GM23338 (cell line): ENCODE results near the gene STK11IP. TPM values are rescaled to one million over a fixed set of nuclear protein-coding genes. Genes with fewer than 3 reads are reported as not detected.

ENCODE experiments used
- ATAC-seq: fragments of 200-7000 bp; cut with Tn5 transposase; 3 replicates; pipeline ENCODE4 v1.9.1; 2020
- DNase-seq: peaks from one replicate; pipeline ENCODE4 v3.0.0-alpha.2; 2015; ENCODE audit warnings: low spot score
- H2AFZ ChIP-seq: fragments of 200-600 bp; sonication (generic); 2 replicates; pipeline ENCODE4 v1.8.0; 2016; ENCODE audit warnings: antibody characterized with exemption, mild to moderate bottlenecking, moderate library complexity
- H3F3A ChIP-seq: fragments of 200-600 bp; sonication (generic); replicated peaks from 2 replicates; pipeline ENCODE4 v1.8.0; 2017; ENCODE audit warnings: antibody characterized with exemption, mixed run types, low read depth
- H3K27ac ChIP-seq: fragments of 200-600 bp; sonication (generic); 2 replicates; pipeline ENCODE4 v1.6.1; 2016; ENCODE audit warnings: low read depth
- H3K27me3 ChIP-seq: fragments of 200-600 bp; sonication (generic); 2 replicates; pipeline ENCODE4 v1.8.0; 2016; ENCODE audit warnings: mild to moderate bottlenecking, mixed run types, moderate library complexity; ENCODE audit not compliant: insufficient read depth
- H3K36me3 ChIP-seq: fragments of 200-600 bp; sonication (generic); 2 replicates; pipeline ENCODE4 v1.8.0; 2016; ENCODE audit warnings: mild to moderate bottlenecking; ENCODE audit not compliant: insufficient read depth
- H3K4me1 ChIP-seq: fragments of 200-600 bp; sonication (generic); 2 replicates; pipeline ENCODE4 v1.8.0; 2016; ENCODE audit warnings: mild to moderate bottlenecking, moderate library complexity; ENCODE audit not compliant: insufficient read depth
- H3K4me2 ChIP-seq: fragments of 200-600 bp; sonication (generic); 2 replicates; pipeline ENCODE4 v1.7.1; 2017; ENCODE audit warnings: mixed run types
- H3K4me3 ChIP-seq: fragments of 200-600 bp; sonication (generic); 2 replicates; pipeline ENCODE4 v1.6.1; 2016; ENCODE audit warnings: mixed run types
- H3K79me2 ChIP-seq: fragments of 200-600 bp; sonication (generic); replicated peaks from 2 replicates; pipeline ENCODE4 v1.8.0; 2017; ENCODE audit warnings: mild to moderate bottlenecking; ENCODE audit not compliant: insufficient read depth
- H3K9me2 ChIP-seq: fragments of 200-600 bp; sonication (generic); 2 replicates; pipeline ENCODE4 v1.8.0; 2017; ENCODE audit not compliant: insufficient read depth
- H4K20me1 ChIP-seq: fragments of 200-600 bp; sonication (generic); replicated peaks from 2 replicates; pipeline ENCODE4 v1.8.0; 2017; ENCODE audit warnings: mild to moderate bottlenecking; ENCODE audit not compliant: insufficient read depth
- H3K27ac Mint-ChIP-seq: 2 replicates; pipeline ENCODE4 v1.8.0; 2020; ENCODE audit warnings: inconsistent platforms, mild to moderate bottlenecking, moderate library complexity, mixed read lengths
- H3K27me3 Mint-ChIP-seq: 3 replicates; pipeline ENCODE4 v1.8.0; 2022; ENCODE audit warnings: low read depth, mild to moderate bottlenecking, moderate library complexity, mixed read lengths, inconsistent platforms; ENCODE audit not compliant: insufficient read depth, poor library complexity
- H3K36me3 Mint-ChIP-seq: 3 replicates; pipeline ENCODE4 v1.8.0; 2021; ENCODE audit warnings: low read depth, mild to moderate bottlenecking, inconsistent platforms, moderate library complexity, mixed read lengths
- H3K4me1 Mint-ChIP-seq: 3 replicates; pipeline ENCODE4 v1.8.0; 2020; ENCODE audit warnings: mild to moderate bottlenecking, inconsistent platforms, mixed read lengths
- H3K4me3 Mint-ChIP-seq: 3 replicates; pipeline ENCODE4 v1.8.0; 2021; ENCODE audit warnings: moderate library complexity, mild to moderate bottlenecking, inconsistent platforms, mixed read lengths
- H3K9me3 Mint-ChIP-seq: 3 replicates; pipeline ENCODE4 v1.8.0; 2020; ENCODE audit warnings: moderate library complexity, mild to moderate bottlenecking, inconsistent platforms, mixed read lengths
- CTCF ChIP-seq, 2 experiments: fragments of 200-600 bp in 1 of 2; sonication (generic) in 1 of 2; conservative IDR thresholded peaks; 2 replicates each; pipeline versions ENCODE4 v1.5.1 to v1.6.1; 2016 to 2017; ENCODE audit warnings: antibody characterized with exemption in 2 of 2, low read depth in 2 of 2, mild to moderate bottlenecking in 2 of 2, moderate library complexity in 1 of 2
- EZH2 ChIP-seq: fragments of 200-600 bp; sonication (generic); IDR thresholded peaks from one replicate; pipeline ENCODE4 v1.8.0; 2017; ENCODE audit warnings: antibody characterized with exemption, mild to moderate bottlenecking, low read depth; ENCODE audit not compliant: unreplicated experiment
- NANOG ChIP-seq: IDR thresholded peaks from 2 replicates; pipeline ENCODE4 v1.6.1; 2016; ENCODE audit warnings: antibody characterized with exemption, borderline replicate concordance
- POLR2AphosphoS5 ChIP-seq: IDR thresholded peaks from 2 replicates; pipeline ENCODE4 v1.6.1; 2016; ENCODE audit warnings: antibody characterized with exemption, low read depth
- REST ChIP-seq: IDR thresholded peaks from one replicate; pipeline ENCODE4 v1.6.1; 2018; ENCODE audit warnings: antibody characterized with exemption; ENCODE audit not compliant: unreplicated experiment
- ZNF462 ChIP-seq: fragments of 250-450 bp; sonication (Bioruptor Pico); IDR thresholded peaks from 2 replicates; pipeline ENCODE4 v1.5.0; 2020; ENCODE audit warnings: mild to moderate bottlenecking, moderate library complexity
- polyA plus RNA-seq: library from polyadenylated mRNA; unstranded; fragments of >200 nt; fragmentation: Nextera tagmentation; extraction: Ambion mirVana; gene quantifications from 2 replicates; pipeline ENCODE4 v1.2.1, GENCODE V29; 2016
- total RNA-seq: library from RNA; depleted of rRNA; stranded (reverse); fragments of >200 nt; shearing (Covaris generic); gene quantifications from 2 replicates; pipeline ENCODE4 v1.2.3, GENCODE V29; 2014

The STK11IP gene
- total and polyA plus RNA-seq, 2 experiments from 2014 or later: 16.6 to 28.1 TPM

GRCh38 chr2:219645631-219646527, 48.2 kb downstream of the STK11IP start:
- H3K9me2 ChIP-seq: no peaks in the 10 kb centered on the region
- H3K36me3 ChIP-seq: no peaks in the 10 kb centered on the region
- peaks cover 8% of the 10 kb centered on the region for H3K27me3 Mint-ChIP-seq
- ATAC-seq (peak; percentile 9; the same call in 2 of the 3 replicates), DNase-seq (peak; percentile 33)
- no peaks in the 10 kb centered on the region for H3K36me3 Mint-ChIP-seq
- H3F3A ChIP-seq: 0 out of 2 replicates have a peak, but pooled peaks cover 2% of the 10 kb centered on the region
- no peak overlapping the region; the same call in 2 of the 3 replicates for H3K4me3 Mint-ChIP-seq
- H3K27me3 ChIP-seq: peaks cover 4% of the 10 kb centered on the region; the same call in 1 of the 2 replicates
- no peak for TF ChIP-seq NANOG
- TF ChIP-seq CTCF (conservative IDR thresholded peaks at IDR 0.05; ENCODE audit: low read depth in 2 of 2): peak; percentile 9 to 10; a peak in 1 of 4 replicates
- TF ChIP-seq EZH2: no peak
- TF ChIP-seq POLR2AphosphoS5: no peak
- peaks cover 31% of the 10 kb centered on the region for H3K4me1 Mint-ChIP-seq
- H3K4me1 ChIP-seq: peaks cover 13% of the 10 kb centered on the region; the same call in 1 of the 2 replicates
- H3K9me3 Mint-ChIP-seq: 0 out of 3 replicates have a peak, but pooled peaks cover 3% of the 10 kb centered on the region
- H3K4me3 ChIP-seq: no peak overlapping the region
- H3K27ac ChIP-seq: no peak overlapping the region
- 0 out of 2 replicates have a peak overlapping the region, but pooled peaks have one; percentile 23 for H3K27ac Mint-ChIP-seq
- H3K4me2 ChIP-seq: no peak overlapping the region
- H4K20me1 ChIP-seq: no peaks in the 10 kb centered on the region
- H3K79me2 ChIP-seq: no peaks in the 10 kb centered on the region
- no peak overlapping the region for H2AFZ ChIP-seq

GRCh38 chr2:219648176-219648575, 50.5 kb downstream of the STK11IP start:
- DNase-seq: no peak
- Histone ChIP-seq H3K36me3 (no peaks in the 10 kb centered on the region), H3K4me1 (peaks cover 10% of the 10 kb centered on the region; the same call in 1 of the 2 replicates), H3K4me2 (no peak overlapping the region), H3K79me2 (no peaks in the 10 kb centered on the region), H3K27ac (no peak overlapping the region), H3F3A (0 out of 2 replicates have a peak, but pooled peaks cover under 1% of the 10 kb centered on the region), H4K20me1 (no peaks in the 10 kb centered on the region), H2AFZ (no peak overlapping the region), H3K27me3 (no peaks in the 10 kb centered on the region; the same call in 1 of the 2 replicates), H3K4me3 (no peak overlapping the region), H3K9me2 (no peaks in the 10 kb centered on the region)
- H3K27ac Mint-ChIP-seq: no peak overlapping the region
- H3K9me3 Mint-ChIP-seq: no peaks in the 10 kb centered on the region; the same call in 2 of the 3 replicates
- ATAC-seq: no peak
- H3K36me3 Mint-ChIP-seq: no peaks in the 10 kb centered on the region
- peaks cover 22% of the 10 kb centered on the region for H3K4me1 Mint-ChIP-seq
- H3K27me3 Mint-ChIP-seq: peaks cover 8% of the 10 kb centered on the region
- H3K4me3 Mint-ChIP-seq: no peak overlapping the region
- TF ChIP-seq EZH2 (no peak), REST (no peak), ZNF462 (no peak)
